ENCODE data around the gene PARP4.
"Not testable (repeated sequence)": the region's sequence is repeated elsewhere in the genome, so short reads cannot be mapped to it uniquely, and the experiment has no call there.

PARP4 gene

GRCh38 chr13:24381541-24382265 is 130.9 kb downstream of the PARP4 start:
- DNase-seq (ENCODE audit: low read depth), result peak; percentile 9
- TF ChIP-seq MAX (IDR thresholded peaks at IDR 0.05; ENCODE audit: low read depth, low read length) (no peak), CTCF (IDR thresholded peaks at IDR 0.05; ENCODE audit: low read depth, low read length) (no peak), MYC (IDR thresholded peaks at IDR 0.05; ENCODE audit: low read depth, low read length) (no peak), POLR2A (IDR thresholded peaks at IDR 0.05; ENCODE audit: extremely low read depth, insufficient read length) (no peak)
- no peak overlapping the region for H3K4me3 ChIP-seq (ENCODE audit: low read depth, low read length)

GRCh38 chr13:24380881-24381280 is 131.7 kb downstream of the PARP4 start:
- not testable (repeated sequence) for DNase-seq (ENCODE audit: low read depth); H3K4me3 ChIP-seq (ENCODE audit: low read depth, low read length)

- peak; percentile 54 for DNase-seq (ENCODE audit: low read depth)
- H3K4me3 ChIP-seq (ENCODE audit: low read depth, low read length), result not testable (repeated sequence)
These were observed 132.4 kb downstream of the PARP4 start for GRCh38 chr13:24380227-24380626.

- H3K4me3 ChIP-seq (ENCODE audit: low read depth, low read length); DNase-seq (ENCODE audit: low read depth): not testable (repeated sequence)
These were observed 141.3 kb downstream of the PARP4 start for GRCh38 chr13:24371273-24371672.
